Lower leg skin (tissue), 3 donors: ENCODE results near the gene NUCB1.

Experiments
- POLR2A ChIP-seq, 2 donors: fragments of 450-650 bp; IDR thresholded peaks; one replicate each; pipeline ENCODE4 v1.6.1; 2016 to 2017; ENCODE audit warnings: antibody characterized with exemption in 2 of 2, mild to moderate bottlenecking in 1 of 2, moderate library complexity in 1 of 2
- TF ChIP-seq, protein P1 (sequence below), 3 donors: fragments of 450-650 bp; IDR thresholded peaks; one replicate each; pipeline ENCODE4 v1.5.1; 2016; ENCODE audit warnings: antibody characterized with exemption in 3 of 3, mild to moderate bottlenecking in 3 of 3, moderate library complexity in 2 of 3

DNA sequence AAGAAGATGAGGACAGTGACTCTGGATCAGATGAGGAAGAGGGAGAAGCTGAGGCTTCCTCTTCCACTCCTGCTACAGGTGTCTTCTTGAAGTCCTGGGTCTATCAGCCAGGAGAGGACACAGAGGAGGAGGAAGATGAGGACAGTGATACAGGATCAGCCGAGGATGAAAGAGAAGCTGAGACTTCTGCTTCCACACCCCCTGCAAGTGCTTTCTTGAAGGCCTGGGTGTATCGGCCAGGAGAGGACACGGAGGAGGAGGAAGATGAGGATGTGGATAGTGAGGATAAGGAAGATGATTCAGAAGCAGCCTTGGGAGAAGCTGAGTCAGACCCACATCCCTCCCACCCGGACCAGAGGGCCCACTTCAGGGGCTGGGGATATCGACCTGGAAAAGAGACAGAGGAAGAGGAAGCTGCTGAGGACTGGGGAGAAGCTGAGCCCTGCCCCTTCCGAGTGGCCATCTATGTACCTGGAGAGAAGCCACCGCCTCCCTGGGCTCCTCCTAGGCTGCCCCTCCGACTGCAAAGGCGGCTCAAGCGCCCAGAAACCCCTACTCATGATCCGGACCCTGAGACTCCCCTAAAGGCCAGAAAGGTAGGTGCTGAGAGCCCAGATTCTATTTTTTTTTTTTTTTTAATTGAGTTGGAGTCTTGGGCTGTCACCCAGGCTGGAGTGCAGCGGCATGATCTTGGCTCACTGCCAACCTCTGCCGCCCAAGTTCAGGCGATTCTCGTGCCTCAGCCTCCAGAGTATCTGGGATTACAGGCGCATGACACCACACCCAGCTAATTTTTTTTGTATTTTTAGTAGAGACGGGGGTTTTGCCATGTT, 25.6 kb upstream of the NUCB1 start:
- TF ChIP-seq POLR2A (IDR thresholded peaks at IDR 0.05) = no peak
- TF ChIP-seq, protein P1, sequence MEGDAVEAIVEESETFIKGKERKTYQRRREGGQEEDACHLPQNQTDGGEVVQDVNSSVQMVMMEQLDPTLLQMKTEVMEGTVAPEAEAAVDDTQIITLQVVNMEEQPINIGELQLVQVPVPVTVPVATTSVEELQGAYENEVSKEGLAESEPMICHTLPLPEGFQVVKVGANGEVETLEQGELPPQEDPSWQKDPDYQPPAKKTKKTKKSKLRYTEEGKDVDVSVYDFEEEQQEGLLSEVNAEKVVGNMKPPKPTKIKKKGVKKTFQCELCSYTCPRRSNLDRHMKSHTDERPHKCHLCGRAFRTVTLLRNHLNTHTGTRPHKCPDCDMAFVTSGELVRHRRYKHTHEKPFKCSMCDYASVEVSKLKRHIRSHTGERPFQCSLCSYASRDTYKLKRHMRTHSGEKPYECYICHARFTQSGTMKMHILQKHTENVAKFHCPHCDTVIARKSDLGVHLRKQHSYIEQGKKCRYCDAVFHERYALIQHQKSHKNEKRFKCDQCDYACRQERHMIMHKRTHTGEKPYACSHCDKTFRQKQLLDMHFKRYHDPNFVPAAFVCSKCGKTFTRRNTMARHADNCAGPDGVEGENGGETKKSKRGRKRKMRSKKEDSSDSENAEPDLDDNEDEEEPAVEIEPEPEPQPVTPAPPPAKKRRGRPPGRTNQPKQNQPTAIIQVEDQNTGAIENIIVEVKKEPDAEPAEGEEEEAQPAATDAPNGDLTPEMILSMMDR (IDR thresholded peaks at IDR 0.05) = no peak
